HG03196 (cell line): ENCODE results near the gene ARFRP1.
"Not testable (repeated sequence)": the region's sequence is repeated elsewhere in the genome, so short reads cannot be mapped to it uniquely, and the experiment has no call there.

Source experiments
- ATAC-seq: cut with Tn5 transposase; IDR thresholded peaks from one replicate; pipeline ENCODE4 v1.9.1; 2021; ENCODE audit not compliant: unreplicated experiment

Gene ARFRP1

GRCh38 chr20:63678667-63679465 lies 28.9 kb downstream of the ARFRP1 start:
- no peak for ATAC-seq

- no peak for ATAC-seq
These were observed 29.7 kb downstream of the ARFRP1 start for GRCh38 chr20:63678071-63678470.

GRCh38 chr20:63675681-63676368 lies 32.0 kb downstream of the ARFRP1 start:
- ATAC-seq = no peak

GRCh38 chr20:63673951-63674350 lies 33.8 kb downstream of the ARFRP1 start:
- ATAC-seq = no peak

- no peak for ATAC-seq
These were observed 35.1 kb downstream of the ARFRP1 start for GRCh38 chr20:63672666-63673065.

GRCh38 chr20:63671695-63672094 lies 36.1 kb downstream of the ARFRP1 start:
- ATAC-seq = not testable (repeated sequence)

- ATAC-seq = no peak
These were observed 39.4 kb downstream of the ARFRP1 start for GRCh38 chr20:63668351-63668750.

- no peak for ATAC-seq
These were observed 39.9 kb downstream of the ARFRP1 start for GRCh38 chr20:63667858-63668257.

GRCh38 chr20:63665708-63666107 lies 42.1 kb downstream of the ARFRP1 start:
- no peak for ATAC-seq

GRCh38 chr20:63664861-63665594 lies 42.7 kb downstream of the ARFRP1 start:
- ATAC-seq = no peak

- no peak for ATAC-seq
These were observed 43.5 kb downstream of the ARFRP1 start for GRCh38 chr20:63664143-63664851.

GRCh38 chr20:63663332-63664066 lies 44.3 kb downstream of the ARFRP1 start:
- no peak for ATAC-seq

- ATAC-seq = no peak
These were observed 45.0 kb downstream of the ARFRP1 start for GRCh38 chr20:63662813-63663189.

GRCh38 chr20:63661959-63662812 lies 45.6 kb downstream of the ARFRP1 start:
- no peak for ATAC-seq

- ATAC-seq = no peak
These were observed 46.7 kb downstream of the ARFRP1 start for GRCh38 chr20:63661108-63661507.

- no peak for ATAC-seq
These were observed 47.2 kb downstream of the ARFRP1 start for GRCh38 chr20:63660622-63661021.

GRCh38 chr20:63660174-63660573 lies 47.6 kb downstream of the ARFRP1 start:
- ATAC-seq = not testable (repeated sequence)

GRCh38 chr20:63659370-63659769 lies 48.4 kb downstream of the ARFRP1 start:
- ATAC-seq = no peak

GRCh38 chr20:63658749-63659187 lies 49.0 kb downstream of the ARFRP1 start:
- peak; percentile 19 for ATAC-seq
